Measurements from ENCODE around the gene INPP5A. TPM values are rescaled to one million over a fixed set of nuclear protein-coding genes. Genes with fewer than 3 reads are reported as not detected.
A peak's percentile ranks its signal among the peaks of the same experiment; 100 is the strongest.

INPP5A gene
- total and polyA plus RNA-seq, 2 donors (not counting 1 experiment from before 2014, with no cell fraction given) = 9.3 to 87.8 TPM

- no peak for TF ChIP-seq EZH2 (IDR thresholded peaks at IDR 0.05; ENCODE audit: borderline replicate concordance, insufficient read depth, low read depth, low read length, poor library complexity, severe bottlenecking)
- no peak for TF ChIP-seq CTCF (IDR thresholded peaks at IDR 0.05)
- Histone ChIP-seq H3K27me3 (replicated peaks in 1 of 4; ENCODE audit: control extremely low read depth in 1 of 4, control insufficient read depth in 3 of 4, insufficient read depth in 4 of 4, low read length in 3 of 4) (no peaks in the 10 kb centered on the region), H3K4me1 (ENCODE audit: control insufficient read depth in 2 of 2, insufficient read depth in 2 of 2, low read length in 2 of 2) (peaks cover 39 to 54% of the 10 kb centered on the region in 2 donors), H2AFZ (ENCODE audit: insufficient read depth, low read depth, low read length, poor library complexity, severe bottlenecking) (no peak overlapping the region), H4K20me1 (ENCODE audit: control insufficient read depth, insufficient read depth, low read length, poor library complexity, severe bottlenecking) (peaks cover 52% of the 10 kb centered on the region), H3K9ac (ENCODE audit: low read length) (no peak overlapping the region), H3K4me3 (ENCODE audit: control extremely low read depth in 1 of 5, extremely low read depth in 1 of 5, insufficient read depth in 1 of 5, low read depth in 2 of 5, low read length in 4 of 5) (no peak overlapping the region), H3K9me3 (ENCODE audit: control extremely low read depth in 1 of 3, control insufficient read depth in 2 of 3, insufficient read depth in 1 of 3, low read length in 2 of 3) (peaks cover 0 to 9% (median 0%) of the 10 kb centered on the region in 3 donors), H3K79me2 (ENCODE audit: control insufficient read depth, insufficient read depth, low read length) (peaks cover 97% of the 10 kb centered on the region), H3K27ac (ENCODE audit: low read length in 2 of 2) (no peak overlapping the region), H3K4me2 (replicated peaks; ENCODE audit: low read depth, low read length, poor library complexity, severe bottlenecking) (peak overlapping the region; percentile 14), H3K36me3 (replicated peaks in 1 of 2; ENCODE audit: control extremely low read depth in 1 of 2, control insufficient read depth in 1 of 2, extremely low read depth in 1 of 2, insufficient read depth in 2 of 2, low read length in 1 of 2) (no peaks in the 10 kb centered on the region)
- no peak for DNase-seq
- 84% methylated on average over 27 of the region's 29 CpGs for WGBS (ENCODE audit: insufficient coverage)
- H3K9me3 Mint-ChIP-seq (ENCODE audit: insufficient read depth) = no peaks in the 10 kb centered on the region
- peak overlapping the region; percentile 56 for H3K27ac Mint-ChIP-seq
- no peak overlapping the region for H3K4me3 Mint-ChIP-seq
- H3K27me3 Mint-ChIP-seq = no peaks in the 10 kb centered on the region
- ChIA-PET POLR2A (interaction anchor here (0.6 kb wide), 3 partner anchors 13 to 20 kb away, joined by 3 to 5 read pairs (median 4); no protein-coding TSS in a partner anchor), CTCF (interaction anchor here (0.6 to 2.8 kb wide), 2 partner anchors 12 to 14 kb away, joined by 3 to 10 read pairs; no protein-coding TSS in a partner anchor)
- no peak for ATAC-seq (ENCODE audit: low read depth)
- intact Hi-C loops (cut with micrococcal nuclease) = no loop called here
- peaks cover 73% of the 10 kb centered on the region for H3K4me1 Mint-ChIP-seq
Measured at GRCh38 chr10:132579027-132579859, 41.7 kb downstream of the INPP5A start.

GRCh38 chr10:132580143-132580542, 42.6 kb downstream of the INPP5A start:
- Mint-ChIP-seq H3K4me3 (peak overlapping the region; percentile 57), H3K27me3 (no peaks in the 10 kb centered on the region)

More at GRCh38 chr10:132580143-132580542, 42.6 kb downstream of the INPP5A start:
- Histone ChIP-seq H3K79me2 (ENCODE audit: control insufficient read depth, insufficient read depth, low read length) (peaks cover 96% of the 10 kb centered on the region), H3K4me2 (replicated peaks; ENCODE audit: low read depth, low read length, poor library complexity, severe bottlenecking) (peak overlapping the region; percentile 13), H4K20me1 (ENCODE audit: control insufficient read depth, insufficient read depth, low read length, poor library complexity, severe bottlenecking) (peaks cover 46% of the 10 kb centered on the region), H3K9ac (ENCODE audit: low read length) (no peak overlapping the region), H3K36me3 (replicated peaks in 1 of 2; ENCODE audit: control extremely low read depth in 1 of 2, control insufficient read depth in 1 of 2, extremely low read depth in 1 of 2, insufficient read depth in 2 of 2, low read length in 1 of 2) (no peaks in the 10 kb centered on the region), H3K9me3 (ENCODE audit: control extremely low read depth in 1 of 3, control insufficient read depth in 2 of 3, insufficient read depth in 1 of 3, low read length in 2 of 3) (peaks cover 0 to 9% (median 0%) of the 10 kb centered on the region in 3 donors), H3K27me3 (replicated peaks in 1 of 4; ENCODE audit: control extremely low read depth in 1 of 4, control insufficient read depth in 3 of 4, insufficient read depth in 4 of 4, low read length in 3 of 4) (no peaks in the 10 kb centered on the region), H3K4me3 (ENCODE audit: control extremely low read depth in 1 of 5, extremely low read depth in 1 of 5, insufficient read depth in 1 of 5, low read depth in 2 of 5, low read length in 4 of 5) (no peak overlapping the region), H2AFZ (ENCODE audit: insufficient read depth, low read depth, low read length, poor library complexity, severe bottlenecking) (no peak overlapping the region), H3K4me1 (ENCODE audit: control insufficient read depth in 2 of 2, insufficient read depth in 2 of 2, low read length in 2 of 2) (peaks cover 33 to 45% of the 10 kb centered on the region in 2 donors), H3K27ac (ENCODE audit: low read length in 2 of 2) (peak overlapping the region; percentile 20 to 56)
- no peaks in the 10 kb centered on the region for H3K9me3 Mint-ChIP-seq (ENCODE audit: insufficient read depth)
- H3K4me1 Mint-ChIP-seq = peaks cover 72% of the 10 kb centered on the region
- TF ChIP-seq CTCF (IDR thresholded peaks at IDR 0.05) (no peak), EZH2 (IDR thresholded peaks at IDR 0.05; ENCODE audit: borderline replicate concordance, insufficient read depth, low read depth, low read length, poor library complexity, severe bottlenecking) (no peak)
- intact Hi-C loops (cut with micrococcal nuclease) = no loop called here
- ChIA-PET POLR2A (no interaction called here), CTCF (interaction anchor here (1.2 to 2.8 kb wide), 3 partner anchors 9 to 13 kb away, joined by 3 to 10 read pairs (median 4); no protein-coding TSS in a partner anchor)
- WGBS (ENCODE audit: insufficient coverage) = 100% methylated on average over 1 of the region's 5 CpGs
- DNase-seq = no peak
- ATAC-seq (ENCODE audit: low read depth) = no peak
- peak overlapping the region; percentile 70 for H3K27ac Mint-ChIP-seq
